Caki2 (cell line): Measurements from ENCODE around the gene FOXK2. TPM values are rescaled to one million over a fixed set of nuclear protein-coding genes. Genes with fewer than 3 reads are reported as not detected.

Source experiments
- DNase-seq: peaks from one replicate; pipeline ENCODE4 v3.0.0-alpha.2; 2015; ENCODE audit warnings: low read depth
- in situ Hi-C: cut with HindIII; loops from 2 replicates; pipeline ENCODE4 v1.10.0; 2016; ENCODE audit warnings: low sequenced_read_pairs, low pct_unique_long_range_greater_than_20kb, mixed read lengths
- total RNA-seq: library from RNA; depleted of rRNA; stranded (reverse); fragments of >200 nt; shearing (Covaris generic); gene quantifications from 2 replicates; pipeline ENCODE4 v1.2.3, GENCODE V29; 2014; ENCODE audit warnings: low replicate concordance; rRNA removed

FOXK2 gene
- 22.3 and 24.2 TPM in 2 replicates for total RNA-seq

DNA sequence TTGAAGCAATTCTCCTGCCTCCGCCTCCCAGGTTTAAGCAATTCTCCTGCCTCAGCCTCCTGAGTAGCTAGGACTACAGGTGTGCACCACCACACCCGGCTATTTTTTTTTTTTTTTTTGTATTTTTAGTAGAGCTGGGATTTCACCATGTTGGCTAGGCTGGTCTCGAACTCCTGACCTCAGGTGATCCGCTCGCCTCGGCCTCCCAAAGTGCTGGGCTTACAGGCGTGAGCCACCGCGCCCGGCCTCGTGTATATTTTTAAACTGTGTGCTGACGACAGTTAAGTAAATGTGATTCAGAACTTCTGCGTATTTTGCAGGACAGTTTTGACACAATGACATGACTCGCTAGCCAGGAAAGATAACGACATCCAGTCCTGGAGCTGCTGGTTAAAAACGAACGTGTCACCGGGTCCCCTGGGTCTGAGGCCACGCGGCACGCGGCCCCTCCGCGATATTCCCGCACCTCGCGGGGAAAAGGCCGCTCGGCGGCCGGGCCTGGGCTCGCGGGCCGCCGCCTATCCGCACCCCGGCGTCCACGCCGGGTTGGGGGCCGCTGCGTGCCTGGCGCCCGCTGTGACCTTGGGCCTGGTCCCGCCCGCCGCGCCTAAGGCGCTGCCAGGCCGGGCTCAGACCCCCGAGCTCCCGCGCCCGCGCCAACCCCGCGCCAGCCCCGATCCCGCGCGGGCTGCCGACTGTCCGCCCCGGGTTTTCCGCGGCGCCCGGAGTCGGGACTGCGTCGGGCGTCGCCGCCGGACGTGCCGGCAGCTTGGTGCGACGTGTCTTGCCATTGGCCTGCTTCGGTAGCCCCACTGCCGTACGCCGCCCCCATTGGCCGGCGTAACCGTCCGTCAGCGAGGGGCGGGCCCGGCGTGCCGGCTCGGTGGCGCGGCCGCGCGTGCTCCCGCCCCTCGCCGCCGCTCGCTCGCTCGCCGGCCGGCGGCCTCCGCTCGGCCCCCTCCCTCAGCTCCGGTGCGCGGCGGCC is at the start of gene FOXK2:
Gene FOXK2, plus strand, starts transcription at position 907 of the 985 bp plus-strand sequence. CDS start 157 bp downstream, outside the sequence.
- in situ Hi-C loops, result no loop called here
- peak; percentile 88 for DNase-seq

DNA sequence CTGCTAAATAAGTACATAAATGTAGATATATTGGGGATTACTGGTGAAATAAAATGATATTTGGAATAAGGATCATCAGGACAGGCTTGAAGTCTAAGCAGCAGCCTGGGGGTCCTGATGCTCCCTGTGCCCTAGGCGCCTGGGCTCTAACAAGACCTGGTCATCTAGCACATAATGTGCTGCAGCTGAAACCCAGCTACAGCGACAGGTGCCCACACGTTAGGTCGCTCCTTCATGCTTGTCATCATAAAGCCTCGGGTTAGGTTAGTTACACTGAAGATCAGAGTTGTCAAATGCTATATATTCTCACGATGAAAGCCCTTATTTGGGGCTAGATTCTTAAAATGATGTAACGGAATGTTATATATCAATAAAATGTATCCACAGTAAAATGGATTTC is 49.5 kb upstream of the FOXK2 start:
- in situ Hi-C loops, result no loop called here
- no peak for DNase-seq

DNA sequence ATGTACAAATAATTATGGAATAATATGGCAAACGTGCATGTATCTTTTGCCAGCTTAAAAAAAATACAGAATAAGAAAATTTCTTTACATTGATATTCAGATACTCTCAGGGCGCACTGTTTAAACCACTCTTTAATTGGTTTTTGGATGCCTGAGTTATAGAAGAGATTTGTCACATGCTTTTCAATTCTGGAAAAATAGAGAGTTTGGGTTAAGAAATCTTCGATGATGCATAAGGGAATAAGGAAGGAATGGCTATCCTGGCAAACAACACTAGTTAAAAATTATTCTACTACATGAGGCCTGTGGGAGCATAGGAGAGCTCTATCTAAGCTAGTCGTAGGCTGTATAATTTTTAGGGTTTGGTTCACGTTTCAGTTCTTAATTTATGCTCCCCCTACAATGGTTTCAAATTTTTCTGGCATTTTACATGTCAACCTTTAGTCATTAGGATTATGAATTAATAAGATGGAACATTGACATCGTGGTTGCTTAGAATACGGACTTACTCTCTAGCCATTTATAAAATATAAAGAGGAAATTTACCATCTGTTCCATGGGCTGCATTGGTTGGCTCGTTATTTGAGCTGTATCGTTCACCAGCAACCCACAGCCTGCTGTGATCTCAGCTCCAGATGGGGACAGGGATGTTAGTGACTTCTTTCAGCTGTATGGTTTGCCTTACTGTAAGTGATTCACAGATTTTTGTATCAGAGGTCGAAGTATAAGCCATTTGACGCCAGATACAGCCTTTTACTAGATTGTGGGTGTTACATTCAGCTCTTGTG is 45.1 kb upstream of the FOXK2 start:
- no peak for DNase-seq
- in situ Hi-C loops, result no loop called here

DNA sequence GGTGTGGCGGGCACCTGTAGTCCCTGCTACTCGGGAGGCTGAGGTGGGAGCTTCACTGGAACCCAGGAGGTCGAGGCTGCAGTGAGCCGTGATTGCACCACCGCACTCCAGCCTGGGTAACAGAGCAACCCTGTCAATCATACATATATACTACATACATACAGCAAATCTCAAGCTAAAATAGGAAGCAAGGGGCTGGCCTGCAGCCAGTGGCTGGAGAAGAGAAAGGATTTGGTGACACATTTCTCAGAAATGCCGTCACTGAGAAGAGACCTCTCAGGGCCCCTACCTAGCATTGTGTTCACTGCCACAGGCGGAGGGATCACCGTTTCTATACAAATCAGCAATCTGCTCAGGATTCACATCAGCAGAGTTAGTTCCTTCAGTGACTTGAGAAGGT is 44.1 kb upstream of the FOXK2 start:
- in situ Hi-C loops, result no loop called here
- DNase-seq, result no peak

DNA sequence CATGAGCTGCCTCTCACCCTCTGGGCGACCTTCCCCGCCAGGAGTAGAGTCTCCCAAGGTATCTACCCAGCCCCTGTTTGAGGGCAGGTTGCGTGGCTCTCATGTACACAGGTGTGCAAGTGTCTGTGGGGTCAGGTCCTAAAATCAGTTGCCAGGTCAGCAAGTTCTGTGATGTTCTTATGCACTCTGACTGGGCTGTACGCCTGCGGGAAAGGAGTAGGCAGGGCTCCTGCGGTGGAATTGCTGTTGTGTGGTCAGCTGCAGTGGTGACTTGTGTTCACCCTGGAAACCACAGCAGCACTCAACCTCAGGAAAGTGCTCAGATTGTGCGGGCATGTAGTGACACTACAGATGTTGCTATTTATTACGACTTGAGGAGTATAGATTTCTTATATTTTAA is 41.6 kb upstream of the FOXK2 start:
- DNase-seq, result no peak
- in situ Hi-C loops, result no loop called here

DNA sequence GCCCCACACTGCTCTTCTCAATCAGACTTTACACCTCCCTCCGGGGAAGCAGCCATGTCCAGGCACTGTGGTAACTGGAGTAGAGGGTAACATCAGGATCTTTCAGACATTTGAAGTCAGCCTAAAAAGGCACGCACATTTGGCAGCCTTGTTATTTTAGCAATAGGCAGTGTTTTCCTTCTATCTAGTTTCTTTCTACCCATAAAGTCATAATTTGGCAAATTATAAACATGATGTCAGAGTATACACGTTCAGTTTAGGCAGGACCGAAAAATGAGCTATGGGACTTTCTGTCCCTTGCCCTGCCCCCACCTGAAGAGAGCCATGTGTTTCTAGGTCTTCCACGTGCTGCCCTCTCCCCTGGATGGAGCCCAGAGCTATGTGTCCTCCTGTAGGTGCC is 39.9 kb upstream of the FOXK2 start:
- DNase-seq, result no peak
- in situ Hi-C loops, result no loop called here

DNA sequence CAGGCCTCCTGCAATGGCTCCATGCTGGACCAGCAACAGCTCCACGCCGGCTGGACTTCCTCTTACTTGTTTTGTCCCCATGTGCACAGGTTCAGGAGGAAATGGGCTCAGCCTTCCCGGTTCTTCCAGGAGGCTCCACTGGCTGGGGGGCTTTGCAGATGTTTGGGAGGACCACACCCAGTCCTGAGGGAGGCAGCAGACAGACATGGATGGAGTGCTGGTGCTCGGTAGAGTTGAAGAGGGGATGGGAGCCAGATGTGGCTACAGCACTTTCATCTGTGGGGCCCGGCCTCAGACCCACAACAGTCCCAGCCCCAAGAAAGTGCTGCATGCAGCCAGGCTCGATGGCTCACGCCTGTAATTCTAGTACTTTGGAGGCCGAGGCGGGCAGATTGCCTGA is 39.2 kb upstream of the FOXK2 start:
- in situ Hi-C loops, result no loop called here
- no peak for DNase-seq

DNA sequence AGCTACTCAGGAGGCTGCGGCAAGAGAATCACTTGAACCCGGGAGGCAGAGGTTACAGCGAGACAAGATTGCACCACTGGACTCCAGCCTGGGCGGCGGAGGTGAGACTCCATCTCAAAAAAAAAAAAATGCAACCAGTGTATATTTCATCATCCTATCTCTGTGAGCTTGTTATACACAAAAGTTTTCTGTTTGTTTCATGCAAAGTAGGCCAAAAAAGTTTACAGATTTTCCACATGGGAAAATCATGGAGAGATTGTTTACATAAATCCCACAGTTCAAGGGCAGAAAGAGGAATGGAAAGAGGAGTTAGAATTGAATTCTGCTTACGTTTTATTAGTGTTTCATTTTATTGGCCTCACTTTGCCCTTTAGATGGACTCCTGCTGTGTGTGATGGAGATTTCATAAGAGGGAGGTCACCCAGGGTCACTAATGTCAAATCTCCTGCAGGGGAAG is 36.3 kb upstream of the FOXK2 start:
- in situ Hi-C loops, result no loop called here
- DNase-seq, result no peak

DNA sequence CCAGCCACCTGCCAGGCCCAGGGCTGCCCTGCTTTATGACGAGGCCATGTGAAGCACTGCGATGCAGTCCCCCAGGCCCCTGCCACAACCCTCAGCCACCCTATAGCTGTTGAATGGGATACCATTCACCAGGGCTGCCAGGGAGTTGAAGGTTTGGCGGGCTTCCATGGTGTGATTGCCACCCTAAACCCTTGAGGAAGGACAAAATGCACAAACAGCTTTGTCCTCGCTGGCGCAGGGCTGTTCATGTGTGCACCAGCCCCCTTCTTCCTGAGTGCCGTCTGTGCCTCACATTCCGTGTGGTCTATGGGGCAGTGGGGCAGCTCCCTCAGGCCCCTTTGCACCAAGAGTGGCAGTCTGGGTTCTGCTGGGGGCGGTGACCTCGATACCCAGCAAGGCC is 35.7 kb upstream of the FOXK2 start:
- in situ Hi-C loops, result no loop called here
- no peak for DNase-seq

DNA sequence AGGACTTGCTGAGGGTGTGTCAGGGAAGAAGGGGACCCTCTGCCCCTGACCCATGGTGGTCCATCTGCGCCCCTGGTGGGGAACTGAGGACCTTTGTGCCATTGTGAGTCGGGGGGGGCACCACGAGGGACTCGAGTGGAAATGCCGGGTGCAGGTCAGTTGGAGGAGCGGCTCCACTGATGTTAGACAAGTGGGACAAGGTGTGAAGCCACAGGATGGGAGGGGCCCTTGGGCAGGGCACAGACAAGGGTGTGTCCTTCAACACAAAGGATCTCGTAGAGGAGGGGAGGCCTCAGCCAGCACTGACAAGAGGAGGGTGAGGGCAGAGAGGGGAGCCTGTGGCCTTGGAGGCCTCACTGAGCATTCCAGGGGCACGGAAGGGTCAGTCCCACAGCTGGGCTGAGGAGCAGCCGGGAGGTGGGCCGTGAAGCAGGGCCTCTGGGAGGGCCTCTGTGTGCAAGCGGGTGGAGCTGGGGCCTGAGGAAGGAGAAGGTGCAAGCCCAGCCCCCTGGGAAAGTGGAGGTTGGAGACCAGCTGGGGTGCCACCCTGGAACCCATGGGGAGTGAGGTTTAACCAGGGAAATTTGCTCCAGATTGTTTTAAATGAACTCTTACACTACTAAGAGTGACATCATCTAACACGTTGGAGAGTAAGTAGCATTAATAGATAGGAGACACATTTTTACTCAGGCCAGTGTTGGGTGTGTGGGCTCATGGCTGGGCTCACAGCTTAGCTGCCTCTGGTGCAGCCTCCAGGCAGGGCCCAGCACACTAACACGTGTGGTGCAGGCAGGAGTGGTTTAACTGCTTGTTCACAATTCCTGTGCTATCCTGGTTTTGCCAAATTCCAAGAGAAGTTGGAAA is 33.1 kb upstream of the FOXK2 start:
- DNase-seq, result no peak
- in situ Hi-C loops, result no loop called here

DNA sequence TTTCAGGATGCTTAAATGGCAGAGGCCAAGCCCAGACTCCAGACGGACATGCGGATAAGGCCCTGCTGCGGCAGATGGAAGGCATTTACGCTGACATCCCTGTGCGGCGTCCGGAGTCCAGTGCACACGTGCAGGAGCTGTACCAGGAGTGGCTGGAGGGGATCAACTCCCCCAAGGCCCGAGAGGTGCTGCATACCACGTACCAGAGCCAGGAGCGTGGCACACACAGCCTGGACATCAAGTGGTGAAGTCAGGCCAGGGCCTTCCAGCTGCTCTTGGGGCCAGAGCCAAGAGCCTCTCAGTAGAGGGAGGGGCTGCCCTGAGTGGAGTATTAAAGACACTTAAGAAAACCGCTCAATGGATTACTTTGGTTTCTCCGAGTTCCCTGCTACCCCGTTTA is 31.6 kb upstream of the FOXK2 start:
- in situ Hi-C loops, result no loop called here

DNA sequence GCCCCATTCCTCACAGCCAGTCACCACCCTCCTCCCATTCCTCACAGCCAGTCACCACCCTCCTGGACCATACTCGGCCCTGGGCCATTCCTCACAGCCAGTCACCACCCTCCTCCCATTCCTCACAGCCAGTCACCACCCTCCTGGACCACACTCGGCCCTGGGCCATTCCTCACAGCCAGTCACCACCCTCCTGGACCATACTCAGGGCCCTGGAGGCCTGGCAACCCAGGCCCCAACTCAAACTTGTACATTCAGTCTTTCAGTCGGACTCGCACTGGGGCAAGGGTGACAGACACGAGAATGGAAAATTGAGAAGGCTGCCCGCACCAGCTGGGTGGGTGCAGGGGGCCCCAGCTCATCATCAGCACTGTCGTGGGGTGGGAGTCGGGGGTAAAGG is 30.4 kb upstream of the FOXK2 start:
- no peak for DNase-seq
- in situ Hi-C loops, result no loop called here

More for the DNA sequence above, 31.6 kb upstream of the FOXK2 start:
- DNase-seq, result no peak

DNA sequence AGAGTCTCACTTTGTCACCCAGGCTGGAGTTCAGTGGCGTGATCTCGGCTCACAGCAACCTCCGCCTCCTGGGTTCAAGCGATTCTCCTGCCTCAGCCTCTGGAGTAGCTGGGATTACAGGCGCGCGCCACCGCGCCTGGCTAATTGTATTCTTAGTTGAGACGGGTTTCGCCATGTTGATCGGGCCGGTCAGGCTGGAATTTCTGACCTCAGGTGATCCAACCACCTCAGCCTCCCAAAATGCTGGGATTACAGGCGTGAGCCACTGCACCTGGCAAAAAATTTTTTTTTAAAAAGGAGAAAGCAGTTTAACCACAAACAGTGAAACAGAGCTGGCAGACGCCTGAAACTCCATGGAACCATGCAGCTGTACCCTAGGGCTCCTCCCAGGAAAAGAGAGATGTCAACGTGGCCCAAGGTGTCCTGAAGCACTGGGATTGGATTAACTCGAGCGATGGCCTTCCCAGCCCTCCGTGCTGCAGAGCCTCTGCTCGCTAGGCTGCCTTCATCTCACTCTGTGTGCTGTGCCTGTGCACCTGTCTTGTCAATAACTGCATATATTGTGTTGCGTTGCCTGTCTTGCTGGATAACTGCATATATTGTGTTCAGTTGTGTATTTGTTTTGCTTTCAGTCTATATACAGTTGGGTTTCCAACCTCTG is 29.6 kb upstream of the FOXK2 start:
- in situ Hi-C loops, result no loop called here

DNA sequence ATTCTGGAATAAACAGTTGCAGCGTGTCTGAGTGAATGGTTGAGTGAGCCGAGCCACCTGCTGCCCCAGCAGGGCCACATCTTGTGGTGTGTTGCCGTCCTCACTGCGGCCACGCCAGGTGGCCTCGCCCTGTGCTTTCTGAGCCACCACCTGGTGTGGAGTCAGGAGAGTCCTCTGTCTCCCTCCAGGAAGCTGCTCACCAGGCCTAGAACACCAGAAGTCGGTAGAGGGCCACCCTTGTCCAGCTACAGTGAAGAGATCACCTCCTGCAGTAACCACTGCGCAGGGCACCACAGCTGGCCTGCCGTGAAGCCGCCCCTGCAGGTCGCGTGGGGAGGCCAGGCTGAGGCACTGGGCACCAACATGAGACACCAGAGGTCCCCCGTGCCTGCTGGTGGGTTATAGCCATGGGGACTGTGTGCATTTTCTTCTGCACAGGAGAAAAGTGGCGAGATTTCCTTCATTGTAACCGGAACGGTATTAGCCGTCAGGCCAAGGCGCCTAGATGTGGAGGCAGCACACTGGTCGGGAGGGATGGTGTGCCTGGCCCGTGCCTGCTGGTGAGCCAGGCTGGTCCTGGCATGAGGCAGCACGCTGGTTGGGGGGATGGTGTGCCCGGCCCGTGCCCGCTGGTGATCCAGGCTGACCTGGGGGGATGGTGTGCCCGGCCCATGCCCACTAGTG is 28.9 kb upstream of the FOXK2 start:
- in situ Hi-C loops, result no loop called here
- DNase-seq, result no peak

More for the DNA sequence above, 29.6 kb upstream of the FOXK2 start:
- no peak for DNase-seq

DNA sequence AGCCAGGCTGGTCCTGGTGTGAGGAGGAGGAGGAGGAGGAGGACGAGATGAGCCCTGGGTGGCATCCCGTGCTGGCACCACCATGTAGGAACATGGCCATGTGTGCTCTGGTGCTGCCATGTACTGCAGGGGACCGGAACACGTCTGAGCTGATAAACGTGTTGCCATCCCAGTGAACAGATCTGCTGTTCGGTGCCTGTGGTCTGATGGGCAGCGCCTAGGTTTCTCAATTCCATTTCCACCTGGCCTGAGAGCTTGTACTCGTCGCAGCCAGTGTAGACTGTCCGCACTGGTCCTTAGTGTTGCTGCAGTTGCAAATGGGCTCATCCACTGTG is 28.4 kb upstream of the FOXK2 start:
- in situ Hi-C loops, result no loop called here
- no peak for DNase-seq

DNA sequence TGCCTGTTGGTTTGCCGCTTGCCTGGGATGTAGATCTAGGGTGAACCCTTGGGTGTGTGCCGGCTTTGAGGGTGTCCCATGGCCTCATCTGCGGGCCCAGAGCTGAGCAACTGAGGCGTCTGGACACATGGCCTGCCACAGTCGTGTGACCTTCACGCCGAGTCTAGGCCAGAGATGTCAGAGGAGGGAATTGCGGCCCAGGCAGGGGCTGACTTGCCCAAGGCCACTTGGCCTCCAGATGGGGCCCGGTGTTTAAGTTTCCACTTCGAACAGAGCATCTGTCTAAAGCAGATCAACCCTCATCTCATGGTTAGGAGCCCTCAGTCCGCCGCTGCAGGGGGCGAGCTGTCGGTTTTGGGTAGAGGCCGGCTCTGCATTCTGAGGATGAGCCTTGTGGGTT is 28.0 kb upstream of the FOXK2 start:
- in situ Hi-C loops, result no loop called here
- no peak for DNase-seq

DNA sequence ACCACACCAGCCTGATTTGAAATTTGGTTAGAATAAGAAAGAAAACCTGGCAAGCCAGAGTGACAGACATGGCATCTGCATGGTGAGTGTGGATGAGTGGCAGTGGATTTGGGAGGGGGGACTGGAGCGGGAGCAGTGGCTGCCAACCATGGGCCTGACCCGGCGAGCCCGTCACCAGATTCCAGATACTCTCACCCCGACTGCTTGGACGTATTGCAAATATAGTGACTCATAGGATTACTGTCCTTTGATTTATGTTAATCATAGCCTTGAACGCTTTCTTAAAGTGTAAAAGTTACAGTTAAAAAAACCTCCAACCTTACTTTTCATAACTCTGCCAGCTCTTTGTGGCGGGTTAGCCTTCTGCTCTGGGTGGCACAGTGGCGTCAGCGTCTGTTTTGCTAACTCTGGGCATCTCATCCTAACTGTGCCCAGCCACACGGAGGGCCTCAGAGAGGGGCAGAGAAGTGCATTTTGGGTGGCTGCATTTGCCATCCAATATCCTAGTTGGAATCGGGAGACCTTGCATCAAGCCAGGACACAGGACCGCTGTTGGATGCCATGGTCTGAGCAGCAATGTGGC is 26.8 kb upstream of the FOXK2 start:
- in situ Hi-C loops, result no loop called here
- peak; percentile 30 for DNase-seq
